NCI-H82 treated with DMSO at 0.1 percent for 48 hours (cell line): ENCODE measurements around the gene HIPK2.

Experiments
- DNase-seq: peaks from one replicate; lab custom pipeline; 2025; ENCODE audit not compliant: unreplicated experiment; lab: John Stamatoyannopoulos, UW

HIPK2 gene

DNA sequence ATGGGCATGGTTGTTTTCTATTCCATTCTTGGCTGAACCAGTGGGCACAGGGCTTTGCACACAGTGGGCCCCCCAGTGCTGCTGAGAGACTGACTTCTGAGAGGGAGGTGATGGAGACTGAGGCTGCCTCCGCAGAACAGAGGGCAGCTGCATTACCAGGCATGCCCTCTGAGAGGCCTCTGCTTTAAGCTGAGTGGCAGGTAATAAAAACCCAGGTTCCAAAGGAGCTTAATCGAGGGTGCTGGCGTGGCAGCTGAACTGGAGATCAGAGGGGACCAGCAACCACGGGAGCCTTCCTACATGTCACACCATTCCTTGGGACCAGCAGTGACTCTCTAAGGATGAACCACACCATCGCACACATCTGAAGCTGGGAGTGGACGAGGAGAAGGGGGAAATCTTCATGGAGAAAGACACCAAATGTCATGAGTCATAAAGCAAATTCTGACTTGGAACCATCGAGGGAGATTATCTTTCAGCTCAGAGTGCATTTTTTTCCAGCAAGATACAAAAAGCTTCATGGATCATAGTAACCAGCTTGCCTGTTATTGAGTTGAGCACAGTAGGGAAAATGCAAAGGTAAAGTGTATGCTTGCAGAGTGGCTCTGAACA is 24.6 kb downstream of the HIPK2 start:
- DNase-seq = no peak

DNA sequence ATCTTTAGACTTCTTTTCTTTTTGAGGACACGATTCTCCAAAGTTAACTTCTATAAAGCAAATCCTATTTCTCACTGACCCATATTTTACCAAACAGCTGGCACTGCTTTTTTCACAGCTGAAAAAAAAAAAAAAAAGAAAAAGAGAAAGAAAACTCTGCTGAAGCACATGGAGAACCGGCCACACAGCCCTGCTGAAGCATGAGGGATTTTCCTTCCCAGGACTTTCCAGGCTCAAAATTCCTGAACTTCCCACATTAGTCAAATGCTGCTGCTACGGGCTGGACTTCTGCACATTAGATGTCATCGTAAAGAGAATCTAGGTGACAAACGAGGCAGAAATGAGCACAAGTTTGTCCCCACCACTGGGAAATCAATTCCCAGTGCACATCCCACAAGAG is 25.2 kb downstream of the HIPK2 start:
- no peak for DNase-seq

DNA sequence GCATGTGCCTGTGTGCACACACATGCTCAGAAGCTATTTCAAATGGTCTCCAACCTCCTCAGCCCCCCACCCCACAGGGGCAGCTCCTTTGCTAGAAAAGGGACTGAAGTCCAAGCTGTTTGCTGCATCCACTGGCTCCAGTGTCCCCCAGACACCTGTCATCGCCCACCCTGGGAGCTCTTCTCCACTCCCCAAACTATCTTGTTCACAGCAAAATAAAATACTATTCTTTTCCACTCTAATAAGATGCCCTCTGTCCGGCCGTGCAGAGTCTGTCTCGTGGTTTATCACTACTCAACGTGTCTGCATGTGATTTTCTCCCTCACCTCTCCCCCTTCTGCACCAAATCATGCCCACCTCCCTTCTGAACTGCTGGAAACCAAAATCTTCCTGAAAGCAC is 25.6 kb downstream of the HIPK2 start:
- DNase-seq = no peak

DNA sequence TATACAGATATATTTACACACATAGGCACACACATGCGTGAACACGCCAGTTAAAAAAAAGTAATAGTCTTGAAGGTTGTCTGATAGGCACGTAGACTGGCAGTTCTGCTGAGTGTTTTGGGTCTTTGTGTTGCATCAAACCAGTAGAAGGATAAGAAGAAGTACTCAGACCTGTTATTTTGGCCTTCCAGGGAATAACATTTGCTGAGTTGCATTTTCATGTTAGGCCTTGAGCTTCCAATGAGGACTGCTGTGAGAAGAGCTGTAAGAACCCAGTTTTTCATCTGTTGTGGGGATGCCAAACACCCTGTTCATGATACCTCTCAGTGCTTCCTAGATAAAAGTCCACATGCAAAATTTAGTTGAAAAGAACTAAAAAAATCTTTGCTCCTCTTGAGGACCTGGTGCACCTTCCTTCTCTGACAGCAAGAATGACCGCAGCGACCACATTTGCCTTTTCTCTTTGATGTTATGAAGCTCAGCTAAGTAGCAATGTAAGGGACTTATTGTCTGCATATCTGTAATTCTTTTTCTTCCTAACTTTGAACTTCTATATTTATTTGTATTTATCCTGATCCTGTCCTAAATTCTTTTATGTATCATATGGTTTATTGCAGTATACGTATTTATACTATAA is 27.2 kb downstream of the HIPK2 start:
- no peak for DNase-seq

DNA sequence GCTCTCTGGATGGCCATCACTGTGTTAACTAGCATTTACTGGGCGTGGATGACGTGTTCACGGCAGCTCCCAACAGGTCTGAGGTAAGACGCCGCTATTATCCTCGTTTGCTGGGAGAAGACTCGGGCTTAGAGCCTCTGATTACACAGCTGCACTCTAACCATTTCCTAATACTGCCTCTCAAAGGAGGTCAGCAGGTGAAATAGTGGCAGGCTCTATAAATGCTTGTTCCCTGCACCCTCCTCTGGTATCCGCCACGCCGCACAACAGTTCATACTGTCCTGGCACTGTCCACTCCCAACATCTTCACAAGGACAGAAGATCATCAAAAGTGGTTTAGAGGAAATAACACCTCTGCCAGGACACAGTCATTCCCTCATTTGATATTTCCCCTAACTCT is 28.3 kb downstream of the HIPK2 start:
- DNase-seq = no peak

DNA sequence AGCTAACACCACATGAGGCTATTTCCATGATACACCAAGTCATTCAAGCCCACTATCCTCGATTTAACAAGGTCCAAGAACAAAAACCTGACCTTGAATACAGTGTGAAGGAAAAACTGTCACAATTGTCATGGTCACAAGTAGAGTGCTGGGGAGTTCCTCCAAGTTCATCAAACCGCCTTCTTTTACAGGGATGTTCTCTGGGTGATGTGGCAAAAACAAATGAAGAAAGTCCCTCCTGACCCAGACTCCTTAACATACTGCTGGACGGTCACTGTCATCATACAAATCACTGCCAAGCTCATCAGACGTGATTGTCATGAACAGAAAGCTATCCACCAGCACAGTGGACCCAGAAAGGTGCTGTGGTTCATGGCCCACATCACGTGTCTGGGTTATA is 28.9 kb downstream of the HIPK2 start:
- no peak for DNase-seq

DNA sequence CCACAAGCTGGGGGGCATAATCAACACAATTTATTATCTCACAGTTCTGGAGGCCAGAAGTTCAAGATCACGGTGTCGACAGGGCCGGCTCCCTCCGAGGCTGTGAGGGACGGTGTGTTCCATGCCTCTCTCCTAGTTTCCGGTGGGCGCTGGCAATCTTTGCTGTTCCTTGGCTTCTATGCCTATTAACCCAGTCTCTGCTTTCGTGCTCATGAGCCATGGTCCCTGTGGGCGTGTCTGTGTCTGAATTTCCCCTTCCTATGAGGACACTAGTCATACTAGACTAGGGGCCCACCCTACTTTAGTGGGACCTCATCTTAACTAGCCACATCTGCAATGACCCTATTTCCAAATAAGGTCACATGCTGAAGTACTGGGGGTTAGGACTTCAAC is 29.4 kb downstream of the HIPK2 start:
- DNase-seq = no peak

DNA sequence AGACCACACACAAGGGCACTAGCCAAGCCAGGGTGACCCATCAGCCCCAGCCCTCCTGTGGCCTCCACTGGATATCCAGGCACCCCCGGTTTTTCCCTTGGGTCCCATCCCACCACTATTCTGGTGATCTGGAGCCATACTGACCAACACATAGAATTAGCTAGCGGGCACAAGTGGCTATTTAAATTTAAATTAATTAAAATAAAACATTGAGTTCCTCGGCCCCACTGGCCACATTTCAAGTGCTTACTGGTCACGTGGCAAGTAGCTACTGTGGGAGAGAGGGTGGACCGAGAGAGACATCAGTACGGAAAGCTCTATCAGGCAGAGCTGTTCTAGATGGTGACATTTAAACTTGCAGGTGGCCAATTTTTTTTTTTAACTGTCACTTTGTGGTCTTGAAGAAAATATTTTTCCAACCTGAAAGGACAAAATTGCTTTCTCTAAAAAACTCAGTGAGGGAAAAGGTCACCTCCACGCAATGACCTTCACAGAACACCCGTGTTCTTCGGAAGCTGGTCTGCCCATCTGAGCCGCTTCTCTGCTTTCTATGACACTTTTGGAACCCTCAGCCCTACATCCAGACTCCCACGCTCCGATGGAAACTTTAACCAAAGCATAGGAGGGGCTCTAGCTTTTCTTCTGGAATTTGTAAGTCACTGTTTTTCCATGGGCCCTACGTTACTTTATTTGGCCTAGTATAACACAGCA is 30.0 kb downstream of the HIPK2 start:
- DNase-seq = no peak

DNA sequence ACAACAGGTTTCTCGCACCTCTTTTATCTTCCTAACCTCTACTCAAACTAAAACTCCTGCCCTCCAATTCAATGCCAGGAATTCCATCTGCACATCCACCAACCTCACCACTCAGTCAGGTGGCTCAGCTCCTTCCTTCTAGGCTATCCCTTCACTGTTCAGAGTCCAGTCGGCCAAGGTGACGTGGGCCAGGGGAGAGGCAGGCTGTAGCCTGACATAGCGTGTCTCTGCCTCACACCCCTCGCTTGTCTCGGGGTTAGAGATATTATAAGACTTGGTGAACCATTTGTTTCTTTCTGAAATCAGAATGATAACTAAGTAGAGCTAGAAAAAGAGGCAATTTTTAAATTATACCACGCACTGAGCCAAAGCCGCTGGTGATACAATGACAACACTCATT is 31.1 kb downstream of the HIPK2 start:
- DNase-seq = no peak

DNA sequence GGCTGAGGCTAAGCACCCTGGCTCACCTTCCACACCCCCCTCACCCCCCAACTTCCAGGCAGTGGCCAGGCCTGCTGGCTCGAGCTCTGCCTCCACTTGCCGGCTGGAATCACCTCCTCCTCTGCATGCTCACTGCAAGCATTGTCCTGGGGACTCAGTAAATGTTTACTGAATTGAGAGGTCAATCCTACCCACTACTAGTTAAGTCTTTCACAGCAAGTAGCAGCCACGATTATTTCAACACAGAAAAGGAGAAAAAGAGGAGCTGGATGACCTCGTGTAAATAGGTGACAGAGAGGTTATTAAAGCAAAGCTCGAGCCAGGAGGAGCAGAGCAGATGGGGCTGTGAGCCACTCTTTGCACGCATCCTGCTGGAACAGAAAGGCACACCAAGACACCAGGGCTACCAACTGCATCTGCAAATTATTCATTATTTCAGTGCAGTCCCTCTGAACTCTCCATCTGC is 32.1 kb downstream of the HIPK2 start:
- DNase-seq = no peak

DNA sequence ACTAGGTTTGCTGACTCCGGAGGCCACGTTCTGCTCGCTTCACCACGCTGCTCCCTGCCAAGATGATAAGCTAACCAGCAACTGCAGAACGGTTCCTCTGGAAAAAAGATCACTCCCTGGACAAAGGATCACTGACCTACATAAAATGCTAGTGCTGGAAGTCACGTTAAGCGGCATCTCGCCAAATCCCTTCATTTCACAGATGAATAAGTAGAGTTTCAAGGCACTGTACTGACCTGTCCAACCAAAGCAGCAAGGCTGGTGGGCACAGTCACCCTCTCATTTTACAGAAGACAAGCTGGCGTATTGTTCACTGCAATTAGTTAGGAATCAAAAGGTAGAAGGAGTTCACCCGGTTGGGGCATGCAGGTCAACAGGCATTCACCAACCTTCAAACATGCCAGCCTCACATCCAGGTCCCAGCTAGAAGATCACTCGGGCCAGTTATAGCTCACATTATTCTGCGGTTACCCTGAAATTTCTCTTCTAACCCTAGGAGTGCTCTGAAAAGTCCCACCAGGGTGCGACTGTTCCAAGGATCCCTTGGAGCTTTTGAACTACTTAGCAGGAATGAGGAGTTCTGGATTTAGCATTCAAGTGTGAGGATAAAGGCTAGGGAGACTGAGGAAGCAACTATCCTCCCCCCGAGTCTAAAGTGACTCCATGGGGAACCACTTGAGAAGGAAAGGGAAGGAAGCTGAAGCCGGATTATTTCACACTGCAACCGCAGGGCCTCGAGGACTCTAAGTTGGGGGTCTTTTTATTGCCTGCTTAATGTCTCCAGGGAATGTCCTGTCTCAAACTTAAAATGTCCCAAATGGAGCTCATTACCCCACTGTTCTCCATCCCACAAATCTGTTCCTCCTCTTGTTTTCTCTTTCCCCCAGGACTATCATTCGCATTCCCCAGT is 32.8 kb downstream of the HIPK2 start:
- DNase-seq = no peak

DNA sequence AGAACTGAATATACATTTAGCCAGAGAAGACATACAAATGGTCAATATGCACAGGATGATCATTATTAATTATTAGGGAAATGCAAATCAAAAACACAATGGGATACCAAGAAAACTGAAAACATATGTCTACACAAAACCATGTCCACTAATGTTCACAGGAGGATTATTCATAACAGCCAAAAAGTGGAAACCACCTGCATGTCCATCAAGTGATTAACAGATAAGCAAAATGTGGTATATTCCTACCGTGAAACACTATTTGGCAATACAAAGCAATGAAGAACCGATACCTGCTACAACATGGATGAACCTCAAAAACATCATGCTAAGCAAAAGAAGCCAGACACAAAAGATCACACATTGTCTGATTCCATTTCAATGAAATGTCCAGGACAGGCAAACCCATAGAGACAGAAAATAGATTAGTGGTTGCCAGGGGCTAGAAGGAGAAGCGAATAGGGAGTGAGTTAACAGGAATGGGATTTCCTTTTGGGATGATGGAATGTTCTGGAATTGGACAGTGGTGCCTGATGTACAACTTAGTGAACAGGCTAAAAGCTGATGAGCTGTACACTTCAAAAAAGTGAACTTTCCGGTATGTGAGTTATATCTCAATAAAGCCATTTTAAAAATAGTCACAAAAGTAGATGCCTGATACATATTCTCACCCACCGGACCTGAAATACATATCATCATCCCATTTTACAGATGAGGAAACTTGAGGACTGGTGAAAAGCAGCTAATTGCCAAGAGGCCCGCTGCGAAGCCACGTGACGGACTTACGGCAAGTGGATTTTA is 33.6 kb downstream of the HIPK2 start:
- DNase-seq = no peak

DNA sequence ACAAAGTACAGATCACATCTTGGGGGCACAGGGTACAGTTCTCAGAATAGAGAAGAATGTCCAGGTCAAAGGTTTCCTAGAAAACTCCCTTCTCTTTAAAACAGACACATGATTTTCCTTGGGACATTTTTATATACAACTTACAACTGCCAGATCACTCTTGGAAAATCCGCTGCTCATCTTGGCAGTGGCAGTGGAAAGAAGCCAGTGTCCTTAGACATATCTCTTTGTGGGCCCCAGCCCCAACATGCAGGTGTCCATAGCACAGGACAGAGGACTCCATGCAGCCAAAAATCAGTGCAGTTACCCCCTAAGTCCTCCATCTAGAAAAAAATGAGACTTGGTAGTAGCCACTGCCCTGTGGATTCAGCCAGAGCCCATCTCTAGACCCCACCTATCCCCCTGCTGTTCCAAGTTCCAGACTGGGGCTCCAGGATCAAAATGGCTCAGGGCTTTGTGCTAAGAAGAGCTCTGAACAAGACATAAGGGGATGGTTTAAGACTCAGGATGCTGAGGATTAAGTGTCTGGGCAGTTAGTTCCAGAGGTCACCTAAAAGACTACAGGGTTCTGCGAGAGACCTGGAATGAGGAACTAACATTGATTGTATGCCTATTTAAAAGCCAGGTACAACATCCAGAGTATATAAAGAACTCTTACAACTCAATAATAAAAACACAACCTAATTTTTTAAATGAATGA is 34.4 kb downstream of the HIPK2 start:
- no peak for DNase-seq

DNA sequence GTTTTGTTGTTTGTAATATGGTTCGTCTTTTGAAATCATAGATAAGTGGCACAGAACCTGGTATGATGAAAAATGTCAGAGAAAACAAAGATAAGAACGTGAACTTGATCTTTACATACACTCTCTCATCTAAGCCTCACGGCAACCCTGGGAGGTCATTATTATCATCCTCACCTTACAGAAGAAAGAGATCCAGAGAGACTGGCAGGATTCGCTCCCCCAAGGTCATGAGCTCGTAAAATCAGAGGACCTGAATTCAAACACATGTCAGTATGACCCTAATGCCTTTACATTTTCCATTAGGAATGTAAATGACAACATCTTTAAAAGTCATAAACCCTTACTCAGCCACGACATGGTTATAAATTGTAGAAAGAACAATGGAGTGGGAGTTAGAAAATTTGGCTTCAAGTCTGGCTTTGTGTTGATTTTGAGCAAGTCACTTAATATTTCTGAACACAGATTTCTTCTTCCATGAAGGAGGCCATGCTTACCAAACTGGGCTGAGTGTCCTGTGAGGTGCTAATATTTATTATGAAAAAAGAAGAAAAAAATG is 35.9 kb downstream of the HIPK2 start:
- no peak for DNase-seq

DNA sequence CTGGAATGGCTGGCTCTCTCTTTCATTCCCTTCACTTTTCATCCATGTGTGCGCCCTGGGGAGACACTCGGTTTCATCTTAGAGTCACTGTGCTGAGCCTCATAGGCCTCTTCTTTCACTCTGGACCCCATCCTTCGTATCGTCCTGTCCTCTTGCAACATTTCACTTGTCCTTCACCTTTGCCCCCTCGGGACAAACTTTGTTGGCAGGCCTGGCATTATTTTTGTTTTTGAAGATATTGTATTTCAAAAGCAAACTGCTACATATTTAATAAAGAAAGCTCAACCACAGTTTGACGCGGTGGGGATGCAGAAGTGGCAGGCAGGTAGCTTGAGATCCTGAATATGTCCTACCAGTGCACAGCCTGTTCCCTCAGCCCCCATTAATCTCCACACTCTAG is 36.6 kb downstream of the HIPK2 start:
- no peak for DNase-seq

DNA sequence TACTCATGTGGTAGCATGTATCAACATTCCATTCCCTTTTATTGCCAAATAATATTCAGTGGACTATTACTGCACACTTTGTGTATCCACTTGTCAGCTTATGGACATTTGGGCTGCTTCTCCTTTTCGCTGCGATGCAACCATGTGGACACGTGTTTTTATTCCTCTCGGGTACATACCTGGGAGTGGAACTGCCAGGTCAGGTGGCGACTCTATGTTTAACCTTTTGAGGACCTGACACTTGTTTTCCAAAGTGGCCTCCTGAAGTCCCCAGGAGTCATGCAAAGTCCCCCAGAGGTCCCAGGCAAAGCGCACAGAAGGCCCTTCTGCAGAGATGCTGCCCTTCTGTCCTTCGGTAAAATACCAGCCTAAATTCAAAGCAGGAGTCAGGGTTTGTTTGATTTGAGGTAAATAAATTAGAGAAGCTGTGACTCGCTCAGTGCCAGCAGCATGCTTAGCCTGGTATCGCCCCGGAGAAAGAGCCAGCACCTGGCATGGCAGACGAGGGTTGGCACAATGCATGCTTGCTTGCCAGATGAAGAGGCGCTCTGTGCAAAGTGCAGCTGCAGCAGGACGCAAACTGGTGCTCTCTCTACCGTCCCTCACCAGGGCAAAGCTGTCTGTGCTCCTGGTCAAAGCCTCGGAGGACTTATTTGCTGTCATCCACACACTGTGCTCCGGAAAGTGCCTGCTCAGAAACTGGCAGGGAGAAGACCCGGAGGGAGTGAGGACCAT is 37.8 kb downstream of the HIPK2 start:
- DNase-seq = no peak

DNA sequence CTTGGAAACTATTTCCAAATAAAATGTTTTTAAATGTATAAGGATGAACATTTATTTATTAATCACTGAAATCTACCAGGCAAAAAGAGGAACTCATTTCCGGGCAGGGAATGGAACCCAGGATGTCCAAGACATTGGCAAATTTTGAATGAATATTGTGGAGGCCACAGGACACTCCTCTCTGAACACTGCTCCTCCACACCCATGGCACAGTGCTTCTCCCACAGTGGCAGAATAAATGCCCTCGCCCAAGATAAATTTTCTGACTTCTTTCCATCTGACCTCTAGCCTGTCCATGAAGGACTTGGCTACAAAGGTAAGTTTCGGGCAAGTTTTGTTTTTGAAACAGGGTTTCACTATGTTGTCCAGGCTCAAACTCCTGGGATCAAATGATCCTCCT is 39.0 kb downstream of the HIPK2 start:
- no peak for DNase-seq

DNA sequence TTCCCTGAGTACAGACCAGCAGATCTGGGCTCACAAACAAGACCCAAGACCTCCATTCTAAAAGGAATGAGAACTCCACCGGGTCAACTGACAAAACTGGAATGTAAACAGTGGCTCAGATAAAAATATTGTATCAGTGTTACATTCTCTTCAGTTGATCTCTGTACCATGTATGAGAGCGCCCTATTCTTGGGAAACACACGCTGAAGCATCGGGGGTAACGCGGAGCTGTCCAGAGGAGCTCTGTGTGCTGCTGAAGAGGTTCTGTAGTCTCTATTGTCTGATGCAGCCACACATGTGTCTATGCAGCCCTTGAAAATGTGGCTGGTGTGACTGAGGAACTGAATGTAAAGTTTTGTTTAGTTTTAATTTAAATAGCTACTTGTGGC is 39.7 kb downstream of the HIPK2 start:
- DNase-seq = no peak
